UCSD-AML1 (cell line): Measurements from ENCODE around the gene PRKN.

Experiments used
- DNase-seq: peaks from one replicate; lab custom pipeline; 2025; ENCODE audit not compliant: unreplicated experiment; lab: John Stamatoyannopoulos, UW

The PRKN gene

DNA sequence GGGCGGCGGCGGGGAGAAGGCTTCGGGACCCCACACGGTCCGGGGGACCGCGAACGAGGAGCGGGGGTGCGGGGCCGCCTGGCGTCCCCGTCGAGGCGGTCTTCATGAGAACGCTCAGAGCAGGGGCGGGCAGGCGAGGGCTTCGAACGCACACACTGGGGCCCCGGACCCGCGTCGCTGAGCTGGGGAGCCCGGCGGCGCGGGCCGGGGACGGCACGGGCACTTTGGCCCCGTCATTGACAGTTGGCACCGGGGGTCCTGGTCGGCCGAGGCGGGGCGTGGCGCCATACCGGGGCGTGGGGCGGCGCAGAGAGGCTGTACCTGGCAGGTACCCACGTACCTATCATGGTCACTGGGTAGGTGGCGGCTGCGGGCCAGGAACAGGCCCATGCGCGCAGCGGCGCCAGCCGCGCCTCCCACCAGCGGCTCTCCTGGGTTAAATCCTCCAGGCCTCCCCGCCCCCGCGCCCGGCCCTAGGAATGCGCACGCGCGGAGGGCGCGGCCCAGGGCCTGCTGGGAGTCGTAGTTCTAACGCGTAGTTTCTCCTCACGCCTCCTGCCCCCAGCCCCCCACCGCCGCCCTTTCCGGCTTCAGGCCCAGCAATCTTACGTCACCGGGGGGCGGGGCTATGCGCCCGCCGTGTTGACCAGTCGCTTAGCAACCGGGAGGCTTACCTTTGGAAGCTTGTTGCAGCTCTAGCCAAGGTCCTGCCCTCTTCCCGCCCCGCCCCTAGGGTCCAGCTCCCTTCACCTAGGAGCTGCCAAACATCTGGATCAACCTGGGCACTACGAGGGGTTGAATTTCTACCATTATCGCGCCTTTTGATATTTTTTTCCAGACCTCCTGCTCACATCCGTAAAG is at the start of gene PRKN, which contains the start of gene PACRG:
Gene PRKN (minus strand): TSS at position 445 of the 861 bp plus-strand sequence.
Gene PACRG (plus strand): TSS at position 653 of the 861 bp plus-strand sequence.
- DNase-seq: peak; percentile 94

DNA sequence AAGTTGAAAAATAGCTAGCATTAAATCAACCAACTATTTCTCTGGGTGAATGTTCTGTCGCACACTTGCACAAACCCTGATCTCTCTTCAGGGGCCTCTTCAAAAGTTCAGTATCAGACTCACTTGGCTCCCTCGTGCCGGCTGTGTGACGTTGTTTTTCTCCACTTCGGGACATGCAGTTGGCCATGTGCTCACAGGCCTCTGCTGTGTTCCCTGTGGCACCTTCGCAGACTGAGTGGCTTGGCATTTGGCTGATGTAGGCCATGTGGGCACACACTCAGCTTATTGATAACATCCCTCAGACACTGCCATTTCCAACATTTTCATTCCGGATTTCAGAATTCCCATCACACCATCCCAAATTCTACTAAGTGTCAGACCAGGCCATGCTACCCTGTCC is 49.5 kb upstream of the PRKN start:
- DNase-seq: no peak

DNA sequence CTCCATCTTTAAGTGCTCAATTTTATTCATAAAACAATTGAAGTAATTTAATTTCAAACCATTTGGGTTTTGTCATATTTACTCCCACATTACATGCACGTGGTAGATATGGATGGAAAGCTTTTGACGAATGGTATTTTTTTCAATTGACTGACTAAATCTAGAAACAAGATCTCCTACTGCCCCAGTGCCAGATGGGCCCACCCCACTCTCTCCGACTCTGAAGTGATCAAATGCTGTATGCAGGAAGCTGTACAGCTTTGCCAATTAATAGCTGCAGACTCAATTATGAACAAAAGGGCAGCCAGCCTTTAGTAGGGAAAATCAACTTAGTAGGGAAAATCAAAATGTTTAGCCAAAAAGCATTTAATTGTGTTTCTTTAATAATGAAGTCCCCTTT is 46.4 kb upstream of the PRKN start:
- no peak for DNase-seq

- no peak for DNase-seq
These were observed 44.9 kb upstream of the PRKN start for GRCh38 chr6:162772466-162772865.

DNA sequence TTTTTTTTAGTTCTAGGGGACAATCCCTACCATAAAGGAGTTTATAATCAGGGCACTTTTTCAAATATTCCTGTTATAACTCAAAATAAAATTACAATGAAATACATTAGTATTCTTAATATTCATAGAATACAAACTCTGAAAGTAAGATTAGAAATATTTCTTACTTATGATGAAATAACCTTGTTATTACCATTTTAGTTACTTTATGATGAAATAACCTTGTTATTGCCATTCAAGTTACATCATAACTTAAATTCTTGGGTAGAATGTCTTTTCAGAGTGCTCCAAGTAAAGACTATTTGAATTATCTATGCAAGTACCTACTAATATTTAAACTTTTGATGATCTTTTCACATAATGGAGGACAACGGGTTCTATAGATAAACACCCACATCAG is 43.4 kb upstream of the PRKN start:
- no peak for DNase-seq

- no peak for DNase-seq
These were observed 42.6 kb upstream of the PRKN start for GRCh38 chr6:162770136-162770535.

- DNase-seq: no peak
These were observed 26.2 kb upstream of the PRKN start for GRCh38 chr6:162753775-162754174.

GRCh38 chr6:162751211-162751859 is 23.8 kb upstream of the PRKN start:
- no peak for DNase-seq

GRCh38 chr6:162750776-162751175 is 23.2 kb upstream of the PRKN start:
- DNase-seq: no peak

- no peak for DNase-seq
These were observed 9.4 kb upstream of the PRKN start for GRCh38 chr6:162736961-162737360.

DNA sequence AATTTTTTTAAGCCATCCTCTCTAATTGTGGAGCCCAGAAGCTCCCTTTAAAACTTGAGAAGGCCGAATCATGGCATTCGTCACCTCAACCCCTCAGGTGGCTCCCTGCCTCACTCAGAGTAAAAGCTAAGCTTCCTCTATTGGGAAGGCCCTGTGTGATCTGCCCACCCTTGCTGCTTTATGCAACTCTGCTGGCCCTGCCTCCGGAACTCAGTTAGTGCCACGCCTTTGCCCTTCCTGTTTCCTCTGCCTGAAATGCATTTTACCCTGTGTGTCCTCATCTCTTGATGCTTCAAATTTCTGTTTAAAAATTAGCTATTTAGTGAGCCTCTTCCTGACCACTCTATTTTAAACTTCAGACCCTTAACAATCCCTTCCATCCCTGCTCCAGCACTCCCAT is 5.9 kb upstream of the PRKN start:
- no peak for DNase-seq

DNA sequence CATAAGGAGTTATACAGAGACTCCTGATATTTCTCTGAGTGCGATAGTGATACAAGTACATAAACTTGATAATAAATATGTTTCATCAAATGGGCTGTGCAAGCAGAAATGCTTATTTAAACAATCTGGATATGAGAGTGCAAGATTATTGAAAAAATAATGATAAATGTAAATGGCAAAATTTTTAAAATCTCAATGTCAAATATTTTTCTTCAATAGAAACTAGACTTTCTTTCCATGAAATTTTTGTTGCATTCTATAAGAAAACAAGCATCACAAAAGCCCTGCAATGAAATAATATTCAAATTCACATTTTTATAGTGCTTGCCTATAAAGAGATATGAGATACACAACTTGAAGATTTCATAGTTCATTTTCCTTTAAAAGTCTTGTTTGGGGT is 2.9 kb upstream of the PRKN start:
- DNase-seq: no peak

- DNase-seq: no peak
These were observed 1.1 kb upstream of the PRKN start for GRCh38 chr6:162728706-162729105.

- no peak for DNase-seq
These were observed 631 bp upstream of the PRKN start for GRCh38 chr6:162728197-162728596.

DNA sequence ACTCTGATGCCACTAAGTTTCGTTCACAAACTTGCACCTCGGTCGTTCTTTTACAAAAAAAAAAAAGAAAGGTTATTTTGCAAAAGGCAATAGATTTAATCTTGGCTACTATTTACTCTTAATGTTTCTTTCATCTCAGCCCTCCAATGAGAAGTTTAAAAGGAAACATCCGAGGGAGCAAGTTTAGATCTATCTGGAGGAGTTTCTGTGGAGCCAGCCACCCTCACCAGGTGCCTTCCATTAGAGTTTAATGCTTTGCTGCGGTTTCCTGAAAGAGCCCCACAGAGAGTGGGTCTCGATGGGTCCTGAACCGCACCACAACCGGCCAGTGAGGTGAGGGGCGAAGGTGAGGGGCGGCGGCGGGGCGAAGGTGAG is 632 bp downstream of the PRKN start:
- no peak for DNase-seq

DNA sequence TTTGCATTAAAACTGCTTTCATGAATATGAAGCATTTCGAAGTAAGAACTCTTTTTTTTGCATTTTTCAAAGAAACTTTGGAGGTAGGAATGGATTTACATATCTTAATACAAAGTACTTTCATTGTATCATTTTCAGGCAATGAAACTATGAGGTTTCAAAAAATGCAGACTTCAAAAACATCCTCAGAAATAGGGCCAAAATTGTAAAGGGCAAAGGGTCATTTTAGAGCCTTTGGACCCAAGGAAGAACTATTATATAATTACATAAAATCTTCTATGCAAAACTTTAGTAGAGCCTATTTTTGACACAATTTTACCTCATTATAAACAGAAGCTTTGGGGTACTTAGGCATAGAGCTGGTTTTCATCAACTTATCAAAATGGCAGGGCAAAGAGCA is 4.9 kb downstream of the PRKN start:
- no peak for DNase-seq

DNA sequence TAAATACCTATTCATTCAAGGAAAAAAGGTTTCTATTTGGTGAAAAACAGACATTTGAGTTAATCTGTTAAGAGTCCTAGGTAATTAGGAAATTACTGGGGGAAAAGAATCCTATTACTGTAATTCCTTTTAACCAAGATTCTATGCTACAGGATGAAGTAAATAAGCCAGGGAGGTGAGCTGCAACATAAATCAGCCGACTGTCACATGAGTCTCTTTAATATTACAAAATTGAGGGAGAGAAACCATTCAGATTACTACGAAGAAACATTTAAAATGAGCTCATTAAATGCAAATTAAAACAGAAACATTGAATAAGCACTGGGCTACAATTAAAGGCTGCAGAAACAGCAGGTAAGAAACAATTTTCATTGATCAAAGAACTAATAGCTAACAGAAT is 5.3 kb downstream of the PRKN start:
- no peak for DNase-seq

DNA sequence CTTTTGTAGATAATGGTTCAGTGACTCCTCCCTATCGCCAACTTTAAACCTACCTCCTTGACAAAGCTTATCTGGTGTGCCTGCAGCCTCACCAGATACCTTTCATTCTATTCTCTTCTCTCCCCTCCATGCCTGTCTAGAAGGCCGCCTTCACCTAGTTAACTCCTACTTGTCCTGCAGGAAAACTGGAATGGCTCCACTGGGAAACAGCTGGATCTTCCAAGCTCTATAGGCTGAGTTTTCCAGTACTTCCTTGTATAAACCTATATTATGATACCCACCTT is 6.2 kb downstream of the PRKN start:
- no peak for DNase-seq

GRCh38 chr6:162719528-162719927 is 8.0 kb downstream of the PRKN start:
- DNase-seq: no peak

DNA sequence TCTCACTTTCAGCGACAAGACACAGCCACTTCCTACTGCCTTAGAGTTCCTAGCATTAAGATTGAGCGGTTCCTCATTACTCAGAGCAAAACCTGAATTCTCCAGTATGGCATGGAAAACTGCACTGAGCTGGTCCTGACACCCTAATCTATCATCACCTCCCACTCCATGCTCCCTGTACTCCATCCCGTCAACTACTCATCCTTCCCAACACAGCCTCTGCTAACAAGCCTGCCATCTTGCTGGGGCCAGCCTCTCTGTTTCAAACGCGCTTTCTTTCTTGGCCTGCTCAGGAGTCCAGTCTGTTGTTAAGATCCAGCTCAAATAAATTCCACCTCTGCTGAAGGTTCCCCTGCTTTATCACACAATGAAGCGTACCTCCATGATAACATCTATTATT is 12.0 kb downstream of the PRKN start:
- DNase-seq: no peak

DNA sequence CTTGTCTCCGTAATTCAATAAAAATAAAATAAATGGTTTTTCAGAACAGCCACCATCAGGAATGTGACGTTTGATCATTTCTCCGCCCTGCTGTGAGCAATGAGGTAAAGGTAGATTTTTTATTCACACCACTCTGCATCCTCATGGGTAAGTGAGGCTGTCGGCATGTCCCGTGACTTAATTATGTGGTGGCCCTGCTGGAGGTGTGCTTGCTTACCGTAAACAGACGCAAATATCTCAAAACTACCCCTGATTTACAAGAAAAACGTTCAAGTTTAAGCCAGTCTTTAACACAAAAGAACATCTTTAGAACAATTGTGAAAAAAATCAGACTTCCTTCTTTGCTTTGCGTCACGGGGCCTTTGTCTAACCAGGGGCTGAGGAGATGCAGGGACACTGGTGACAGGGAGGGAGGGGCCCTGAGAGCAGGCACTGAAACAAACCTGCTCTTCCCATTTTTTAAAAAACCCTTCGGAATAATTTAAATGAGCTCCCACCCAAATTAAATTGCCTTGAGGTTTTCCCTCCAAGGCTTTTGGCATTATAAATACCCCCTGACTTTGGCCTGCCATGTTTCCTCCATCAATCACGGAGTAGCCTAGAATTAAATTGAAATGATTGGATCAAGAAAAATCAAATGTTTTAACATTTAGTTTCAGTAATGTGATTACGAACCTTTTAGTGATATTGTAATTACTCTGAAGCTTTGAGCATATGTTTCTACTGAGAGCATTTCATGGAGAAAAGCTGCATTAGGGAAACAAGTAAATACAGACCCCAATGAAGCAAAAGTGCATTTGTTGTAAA is 13.4 kb downstream of the PRKN start:
- DNase-seq: no peak

GRCh38 chr6:162712694-162713093 is 14.9 kb downstream of the PRKN start:
- no peak for DNase-seq
